GM04504 (cell line): ENCODE measurements around the gene TRAM2.
A peak's percentile ranks its signal among the peaks of the same experiment; 100 is the strongest.

Source experiments
- DNase-seq: peaks from one replicate; pipeline ENCODE4 v3.0.0-alpha.2; 2012; ENCODE audit warnings: low read depth

TRAM2 gene

GRCh38 chr6:52570291-52570700 is 6.6 kb downstream of the TRAM2 start:
- DNase-seq: no peak

- DNase-seq: no peak
These were observed 8.5 kb downstream of the TRAM2 start for GRCh38 chr6:52568320-52568719.

- peak; percentile 91 for DNase-seq
These were observed 10.0 kb downstream of the TRAM2 start for GRCh38 chr6:52566853-52567279.

- no peak for DNase-seq
These were observed 10.7 kb downstream of the TRAM2 start for GRCh38 chr6:52566201-52566600.

DNA sequence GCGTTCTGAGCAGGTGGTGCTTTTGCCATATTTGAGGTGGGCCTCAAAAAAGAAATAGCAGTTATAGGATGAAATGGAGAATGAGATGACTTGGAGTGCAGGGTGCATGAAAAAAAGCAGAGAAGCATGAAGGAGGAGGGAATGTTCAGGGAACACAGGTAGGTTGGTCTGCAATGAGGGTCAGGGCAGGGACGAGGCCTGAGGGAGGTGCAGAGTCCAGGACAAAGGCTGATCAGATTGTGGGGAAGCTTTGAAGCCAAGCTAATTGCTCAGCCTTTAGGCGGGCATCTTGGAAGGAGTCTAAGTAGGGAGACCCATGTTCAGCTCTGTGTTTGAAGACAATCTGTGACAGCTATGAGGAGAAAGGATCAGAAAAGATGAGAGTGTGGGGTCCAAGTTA is 12.0 kb downstream of the TRAM2 start:
- DNase-seq: no peak

DNA sequence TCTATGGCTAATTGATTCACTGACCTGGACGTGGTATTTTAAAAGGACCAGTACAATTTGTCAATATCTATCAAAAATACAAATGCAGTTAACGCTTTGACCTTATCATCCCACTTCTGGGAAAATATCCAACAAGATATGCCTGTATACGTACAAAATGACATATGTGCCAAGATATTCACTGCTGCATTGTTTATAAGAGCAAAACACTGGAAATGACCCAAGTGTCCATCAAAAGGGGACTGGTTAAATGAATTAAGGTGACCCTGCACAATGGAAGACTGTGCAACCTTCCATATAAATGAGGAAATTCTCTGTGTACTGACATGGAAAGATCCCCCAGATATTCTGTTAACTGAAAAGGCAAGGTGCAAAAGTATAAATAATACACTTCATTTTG is 13.9 kb downstream of the TRAM2 start:
- no peak for DNase-seq

- no peak for DNase-seq
These were observed 16.4 kb downstream of the TRAM2 start for GRCh38 chr6:52560462-52560861.

- no peak for DNase-seq
These were observed 18.4 kb downstream of the TRAM2 start for GRCh38 chr6:52558266-52559000.

DNA sequence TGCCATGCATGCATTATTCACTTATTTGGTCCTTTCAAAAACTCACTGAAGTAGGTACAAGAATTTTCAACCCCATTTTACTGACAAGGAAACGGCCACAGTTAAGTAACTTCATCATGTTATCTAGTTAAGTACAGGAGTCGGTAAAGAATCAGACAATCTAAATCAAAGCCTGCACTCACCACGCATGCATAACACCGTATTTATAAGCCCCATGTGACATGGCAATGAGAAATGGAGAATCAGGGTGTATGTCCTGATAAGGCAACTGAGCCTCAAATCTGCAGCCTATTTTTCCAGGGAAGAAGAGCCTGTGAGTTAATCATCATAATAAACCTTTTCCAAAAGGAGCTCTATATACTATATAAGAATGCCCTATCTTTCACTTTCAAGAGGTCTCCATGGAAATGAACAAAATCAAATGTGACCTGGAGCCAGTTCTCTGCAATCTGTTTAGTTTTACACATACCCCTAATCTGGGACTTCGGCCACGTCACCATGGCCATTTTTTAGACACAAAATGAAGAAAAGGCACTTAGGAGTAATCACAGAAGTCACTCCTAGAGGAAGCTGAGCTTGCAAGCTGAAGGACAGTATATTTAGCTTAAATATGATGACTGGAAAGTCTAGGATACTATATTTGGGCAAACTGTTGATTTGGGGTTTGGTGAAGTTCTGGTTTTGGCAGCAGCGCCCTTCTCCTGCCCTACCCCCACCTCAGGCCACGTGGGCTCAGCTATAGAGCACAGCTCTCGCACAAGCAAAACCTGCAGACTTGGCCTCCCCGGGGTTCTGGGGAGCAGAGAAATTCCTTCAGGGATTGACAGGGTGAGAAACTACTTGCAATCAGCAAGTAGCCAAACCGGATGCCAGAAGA is 19.2 kb downstream of the TRAM2 start:
- no peak for DNase-seq

GRCh38 chr6:52555518-52556233 is 21.2 kb downstream of the TRAM2 start:
- no peak for DNase-seq

DNA sequence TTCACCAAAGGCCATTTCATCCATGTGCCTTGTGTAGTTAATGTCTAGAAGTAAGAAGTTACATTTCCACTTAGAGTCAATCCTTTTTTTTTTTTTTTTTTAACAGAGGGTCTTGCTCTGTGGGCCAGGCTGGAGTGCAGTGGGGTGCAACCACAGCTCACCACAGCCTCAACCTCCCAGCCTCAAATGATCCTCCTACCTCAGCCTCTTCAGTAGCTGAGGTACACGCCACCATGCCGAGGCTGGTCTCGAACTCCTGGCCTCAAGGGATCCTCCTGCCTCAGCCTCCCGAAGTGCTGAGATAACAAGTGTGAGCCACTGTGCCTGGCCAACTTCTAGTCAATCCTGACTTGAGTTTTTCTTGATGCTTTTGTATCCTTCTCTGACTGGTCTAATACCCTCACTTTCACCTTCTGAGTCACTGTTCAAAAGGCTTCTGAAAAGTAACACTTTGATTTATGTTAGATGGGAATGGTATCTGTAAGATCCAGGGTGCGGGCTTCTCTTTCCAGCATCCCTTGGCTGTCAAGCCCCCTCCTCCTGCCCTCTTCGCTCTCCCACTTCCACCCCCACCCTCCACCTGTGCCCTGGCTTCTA is 22.1 kb downstream of the TRAM2 start:
- no peak for DNase-seq

DNA sequence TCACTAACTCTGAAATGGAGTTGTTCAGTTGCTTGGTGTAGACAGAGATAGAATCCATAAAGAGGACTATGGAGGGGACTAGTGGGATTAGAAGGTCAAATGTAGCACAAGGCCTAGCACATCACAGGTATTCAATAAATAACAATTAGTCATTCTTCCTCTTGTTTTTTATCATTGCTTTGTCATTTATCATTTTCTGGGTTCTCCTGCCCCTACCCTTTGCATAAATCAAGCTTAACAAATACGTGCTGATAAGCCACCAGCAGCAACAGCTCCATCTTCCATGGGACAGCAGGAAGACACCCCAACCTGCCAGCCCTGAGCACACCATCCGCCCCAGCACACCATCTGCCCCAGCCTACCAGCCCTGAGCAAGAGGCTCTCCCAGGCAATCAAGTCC is 23.1 kb downstream of the TRAM2 start:
- no peak for DNase-seq

GRCh38 chr6:52553158-52553557 is 23.7 kb downstream of the TRAM2 start:
- no peak for DNase-seq

GRCh38 chr6:52552278-52552643 is 24.6 kb downstream of the TRAM2 start:
- no peak for DNase-seq

DNA sequence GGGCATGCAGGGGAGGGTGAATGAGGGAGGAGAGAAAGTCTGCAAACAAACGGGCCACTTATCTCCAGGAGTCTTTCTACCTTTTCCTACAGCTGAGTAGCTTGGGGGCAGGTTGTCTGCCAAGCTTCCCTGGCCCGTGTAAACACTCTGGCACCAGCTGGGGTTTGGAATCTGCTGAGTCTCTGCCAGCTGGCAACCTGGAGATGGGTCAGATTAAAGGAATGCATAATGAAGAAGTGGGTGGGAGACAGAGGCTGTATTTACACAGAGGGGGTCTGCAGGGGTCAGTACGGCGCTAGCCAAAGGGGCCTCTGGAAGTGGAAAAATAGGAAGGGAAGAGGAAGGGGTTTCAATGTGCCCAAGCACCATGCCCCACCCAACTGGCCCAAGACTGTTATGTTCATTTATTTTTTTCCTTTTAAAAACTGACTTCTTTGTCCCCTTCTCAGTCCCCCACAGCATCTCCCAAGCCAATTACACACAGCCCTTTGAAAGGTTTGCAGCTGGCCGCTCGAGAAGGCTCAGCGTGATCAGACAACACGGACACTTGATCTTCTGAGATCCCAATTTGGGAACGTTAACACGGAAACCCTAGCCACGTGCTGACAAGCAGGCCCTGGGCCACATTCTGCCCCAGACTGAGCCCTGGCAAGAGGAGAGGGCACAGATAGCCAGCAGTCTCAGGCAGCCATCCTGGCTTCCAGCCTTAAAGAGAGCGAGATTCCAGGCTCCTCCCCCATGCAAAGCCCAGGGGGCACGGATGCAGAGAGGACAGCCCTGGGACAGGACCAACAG is 25.2 kb downstream of the TRAM2 start:
- DNase-seq: no peak

- DNase-seq: no peak
These were observed 26.0 kb downstream of the TRAM2 start for GRCh38 chr6:52550870-52551269.

GRCh38 chr6:52550014-52550575 is 26.8 kb downstream of the TRAM2 start:
- no peak for DNase-seq

GRCh38 chr6:52549428-52549827 is 27.4 kb downstream of the TRAM2 start:
- no peak for DNase-seq

GRCh38 chr6:52548999-52549398 is 27.9 kb downstream of the TRAM2 start:
- DNase-seq: no peak

- DNase-seq: no peak
These were observed 28.5 kb downstream of the TRAM2 start for GRCh38 chr6:52548353-52548713.

DNA sequence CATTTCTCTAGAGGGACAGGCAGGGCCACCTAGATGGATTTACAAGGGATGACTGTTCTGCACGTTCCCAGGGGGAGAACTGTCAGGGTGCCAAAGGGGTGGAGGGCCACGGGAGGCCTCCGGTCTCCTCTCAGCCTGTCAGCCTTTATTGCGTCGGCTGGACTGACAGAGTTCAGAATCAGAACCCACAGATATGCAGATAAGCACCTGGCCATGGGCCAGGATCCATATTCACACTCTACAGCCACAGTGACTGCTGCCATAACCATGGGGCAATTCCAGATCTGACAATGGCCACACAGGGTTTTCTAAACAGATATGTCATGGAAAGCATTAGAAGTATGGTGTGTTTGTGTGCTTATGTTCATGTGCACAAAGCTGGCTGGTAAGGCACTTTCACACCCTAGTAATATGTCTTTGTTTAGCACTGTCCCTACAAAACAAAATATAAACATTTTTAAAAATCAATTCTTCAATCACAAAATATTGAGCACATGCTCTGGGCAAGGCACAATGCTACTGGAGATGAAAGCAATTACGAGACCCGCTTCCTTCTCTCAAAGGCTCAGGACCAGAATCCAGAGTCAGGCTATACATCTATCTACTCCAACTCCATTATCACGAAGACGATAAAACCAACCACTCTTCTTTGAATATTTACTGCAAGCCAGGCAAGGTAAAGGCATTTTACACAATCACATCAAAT is 29.1 kb downstream of the TRAM2 start:
- no peak for DNase-seq
